ENCODE data around the gene CACNG8. TPM values are rescaled to one million over a fixed set of nuclear protein-coding genes. Genes with fewer than 3 reads are reported as not detected.

CACNG8 gene
- total RNA-seq, 1 experiment from 2014 or later = 17.7 TPM

DNA sequence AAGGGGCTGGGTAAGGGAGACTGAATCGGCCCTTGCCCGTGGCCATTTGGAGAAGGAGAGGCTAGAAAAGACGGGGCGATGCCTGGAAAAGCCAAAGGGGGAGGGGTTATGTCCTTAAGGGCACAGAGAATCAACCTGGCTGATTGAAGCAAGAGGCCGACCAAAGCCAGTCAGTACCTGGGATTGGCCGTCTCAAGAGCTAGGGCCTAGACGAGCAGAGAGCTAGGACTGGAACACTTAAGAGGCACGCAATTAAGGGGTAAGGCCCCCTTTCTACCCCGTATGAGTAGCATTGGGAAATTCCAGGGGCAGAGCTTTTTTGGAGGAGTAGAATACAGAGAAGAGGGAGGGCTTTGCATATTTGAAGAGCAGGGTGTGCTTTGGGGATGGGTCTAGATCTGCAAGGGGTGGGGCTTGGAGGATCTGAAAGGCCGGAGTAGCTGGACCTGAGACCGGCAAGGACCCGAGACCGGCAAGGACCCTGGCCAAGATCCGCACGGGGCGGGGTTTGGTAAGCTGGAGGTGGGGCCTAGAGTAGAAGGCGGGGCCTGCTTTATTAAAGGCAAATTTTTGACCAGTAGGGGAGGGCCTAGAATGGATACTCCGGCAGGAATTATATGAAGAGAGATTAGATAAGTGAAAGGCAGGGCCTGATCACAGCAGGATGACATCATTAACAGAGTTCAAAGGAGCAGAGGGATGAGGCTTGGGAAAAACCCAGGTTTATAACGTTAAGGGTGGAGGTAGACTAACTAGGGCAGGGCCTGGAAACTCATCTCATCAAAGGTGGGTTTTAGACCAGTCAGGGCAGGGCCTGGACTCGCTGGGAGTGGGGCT is 18.0 kb downstream of the CACNG8 start:
- H3K27ac ChIP-seq (ENCODE audit: low read length) = peak overlapping the region; percentile 90

DNA sequence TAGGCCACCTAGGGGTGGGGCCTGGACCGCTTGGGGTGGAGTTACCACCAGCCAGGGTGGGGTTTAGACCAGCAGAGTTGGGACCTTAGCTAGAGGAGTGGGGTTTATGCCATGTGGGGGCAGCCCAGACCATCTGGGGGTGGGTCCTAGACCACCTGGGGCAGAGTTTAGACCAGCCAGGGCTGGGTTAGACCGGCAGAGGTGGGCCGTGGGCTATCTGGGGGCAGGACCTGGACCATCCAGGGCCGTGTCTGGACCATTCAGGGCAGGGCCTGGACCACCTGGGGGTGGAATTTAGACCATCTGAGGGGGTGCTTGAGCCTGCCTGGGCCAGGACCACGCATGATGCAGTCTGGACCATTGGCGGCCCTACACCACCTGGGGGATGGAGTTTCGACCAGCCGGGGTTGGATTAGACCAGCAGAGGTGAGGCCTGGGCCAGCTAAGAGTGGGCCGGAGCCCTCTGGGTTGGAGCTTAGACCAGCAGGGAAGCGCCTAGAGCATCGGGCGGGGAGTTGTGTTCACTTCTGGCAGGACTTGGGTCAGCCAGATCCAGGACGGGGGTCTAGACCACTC is 18.7 kb downstream of the CACNG8 start:
- CTCF ChIA-PET = interaction anchor here (0.5 to 2.4 kb wide), 3 partner anchors 43 to 158 kb away, joined by 5 to 14 read pairs (median 6); no protein-coding TSS in a partner anchor
- DNase-seq (ENCODE audit: low read depth, low spot score) (no peak), ATAC-seq (peak; percentile 57)
- Histone ChIP-seq H3K27me3 (ENCODE audit: control insufficient read depth, insufficient read depth, low read length) (no peaks in the 10 kb centered on the region), H3K4me3 (ENCODE audit: low read depth in 2 of 2, low read length in 2 of 2) (peak overlapping the region; percentile 54 to 79), H3K4me1 (ENCODE audit: control insufficient read depth, insufficient read depth, low read length) (peaks cover 25% of the 10 kb centered on the region), H3K36me3 (ENCODE audit: control insufficient read depth, insufficient read depth, low read length) (no peaks in the 10 kb centered on the region), H3K9me3 (ENCODE audit: control insufficient read depth, insufficient read depth, low read depth, low read length) (no peaks in the 10 kb centered on the region), H3K27ac (ENCODE audit: low read length) (peak overlapping the region; percentile 90)
- no TSS peak for BruUV-seq (replicated peaks)
- in situ Hi-C loops (cut with HindIII; ENCODE audit: low pct_unique_long_range_greater_than_20kb, low sequenced_read_pairs) = no loop called here
- peak; percentile 27; the same call in 1 of the 2 replicates for TF ChIP-seq POLR2AphosphoS5 (IDR thresholded peaks at IDR 0.05; ENCODE audit: low read depth, low read length)
- TF ChIP-seq, protein P1, sequence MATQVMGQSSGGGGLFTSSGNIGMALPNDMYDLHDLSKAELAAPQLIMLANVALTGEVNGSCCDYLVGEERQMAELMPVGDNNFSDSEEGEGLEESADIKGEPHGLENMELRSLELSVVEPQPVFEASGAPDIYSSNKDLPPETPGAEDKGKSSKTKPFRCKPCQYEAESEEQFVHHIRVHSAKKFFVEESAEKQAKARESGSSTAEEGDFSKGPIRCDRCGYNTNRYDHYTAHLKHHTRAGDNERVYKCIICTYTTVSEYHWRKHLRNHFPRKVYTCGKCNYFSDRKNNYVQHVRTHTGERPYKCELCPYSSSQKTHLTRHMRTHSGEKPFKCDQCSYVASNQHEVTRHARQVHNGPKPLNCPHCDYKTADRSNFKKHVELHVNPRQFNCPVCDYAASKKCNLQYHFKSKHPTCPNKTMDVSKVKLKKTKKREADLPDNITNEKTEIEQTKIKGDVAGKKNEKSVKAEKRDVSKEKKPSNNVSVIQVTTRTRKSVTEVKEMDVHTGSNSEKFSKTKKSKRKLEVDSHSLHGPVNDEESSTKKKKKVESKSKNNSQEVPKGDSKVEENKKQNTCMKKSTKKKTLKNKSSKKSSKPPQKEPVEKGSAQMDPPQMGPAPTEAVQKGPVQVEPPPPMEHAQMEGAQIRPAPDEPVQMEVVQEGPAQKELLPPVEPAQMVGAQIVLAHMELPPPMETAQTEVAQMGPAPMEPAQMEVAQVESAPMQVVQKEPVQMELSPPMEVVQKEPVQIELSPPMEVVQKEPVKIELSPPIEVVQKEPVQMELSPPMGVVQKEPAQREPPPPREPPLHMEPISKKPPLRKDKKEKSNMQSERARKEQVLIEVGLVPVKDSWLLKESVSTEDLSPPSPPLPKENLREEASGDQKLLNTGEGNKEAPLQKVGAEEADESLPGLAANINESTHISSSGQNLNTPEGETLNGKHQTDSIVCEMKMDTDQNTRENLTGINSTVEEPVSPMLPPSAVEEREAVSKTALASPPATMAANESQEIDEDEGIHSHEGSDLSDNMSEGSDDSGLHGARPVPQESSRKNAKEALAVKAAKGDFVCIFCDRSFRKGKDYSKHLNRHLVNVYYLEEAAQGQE (IDR thresholded peaks at IDR 0.05; ENCODE audit: insufficient read depth in 1 of 2, low read depth in 2 of 2, low read length in 1 of 2) = no peak; a peak in 1 of 4 replicates
- TF ChIP-seq SIN3A (IDR thresholded peaks at IDR 0.05; ENCODE audit: borderline replicate concordance, insufficient read depth, low read depth, low read length) = 0 out of 2 replicates have a peak, but pooled peaks have one; percentile 33
- TF ChIP-seq TCF7L2 (IDR thresholded peaks at IDR 0.05; ENCODE audit: low read depth, low read length) = no peak
- TF ChIP-seq, protein P2, sequence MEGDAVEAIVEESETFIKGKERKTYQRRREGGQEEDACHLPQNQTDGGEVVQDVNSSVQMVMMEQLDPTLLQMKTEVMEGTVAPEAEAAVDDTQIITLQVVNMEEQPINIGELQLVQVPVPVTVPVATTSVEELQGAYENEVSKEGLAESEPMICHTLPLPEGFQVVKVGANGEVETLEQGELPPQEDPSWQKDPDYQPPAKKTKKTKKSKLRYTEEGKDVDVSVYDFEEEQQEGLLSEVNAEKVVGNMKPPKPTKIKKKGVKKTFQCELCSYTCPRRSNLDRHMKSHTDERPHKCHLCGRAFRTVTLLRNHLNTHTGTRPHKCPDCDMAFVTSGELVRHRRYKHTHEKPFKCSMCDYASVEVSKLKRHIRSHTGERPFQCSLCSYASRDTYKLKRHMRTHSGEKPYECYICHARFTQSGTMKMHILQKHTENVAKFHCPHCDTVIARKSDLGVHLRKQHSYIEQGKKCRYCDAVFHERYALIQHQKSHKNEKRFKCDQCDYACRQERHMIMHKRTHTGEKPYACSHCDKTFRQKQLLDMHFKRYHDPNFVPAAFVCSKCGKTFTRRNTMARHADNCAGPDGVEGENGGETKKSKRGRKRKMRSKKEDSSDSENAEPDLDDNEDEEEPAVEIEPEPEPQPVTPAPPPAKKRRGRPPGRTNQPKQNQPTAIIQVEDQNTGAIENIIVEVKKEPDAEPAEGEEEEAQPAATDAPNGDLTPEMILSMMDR (IDR thresholded peaks at IDR 0.05) = no peak
- intact Hi-C loops (cut with micrococcal nuclease; ENCODE audit: unreplicated experiment) = loop anchor here (10.0 kb wide), 1 partner anchor 137 kb away; no protein-coding TSS in a partner anchor
- POLR2A ChIA-PET = interaction anchor here (0.6 to 1.3 kb wide), 5 partner anchors 22 to 113 kb away, joined by 3 to 6 read pairs (median 3); no protein-coding TSS in a partner anchor

More for the DNA sequence above, 18.0 kb downstream of the CACNG8 start:
- H3K36me3 ChIP-seq (ENCODE audit: control insufficient read depth, insufficient read depth, low read length) = no peaks in the 10 kb centered on the region
- H3K4me1 ChIP-seq (ENCODE audit: control insufficient read depth, insufficient read depth, low read length) = peaks cover 25% of the 10 kb centered on the region
- POLR2A ChIA-PET = interaction anchor here (0.6 to 1.3 kb wide), 11 partner anchors 19 to 117 kb away, joined by 3 to 17 read pairs (median 4); partner anchors contain the start of gene MYADM
- peak overlapping the region; percentile 54 to 79 for H3K4me3 ChIP-seq (ENCODE audit: low read depth in 2 of 2, low read length in 2 of 2)
- intact Hi-C loops (cut with micrococcal nuclease; ENCODE audit: unreplicated experiment) (loop anchor here (10.0 kb wide), 1 partner anchor 136 kb away; no protein-coding TSS in a partner anchor), in situ Hi-C loops (cut with HindIII; ENCODE audit: low pct_unique_long_range_greater_than_20kb, low sequenced_read_pairs) (no loop called here)
- ATAC-seq (peak; percentile 55), DNase-seq (ENCODE audit: low read depth, low spot score) (peak; percentile 95)
- H3K9me3 ChIP-seq (ENCODE audit: control insufficient read depth, insufficient read depth, low read depth, low read length) = no peaks in the 10 kb centered on the region
- TF ChIP-seq, protein P2 (IDR thresholded peaks at IDR 0.05) = no peak
- TF ChIP-seq POLR2AphosphoS5 (IDR thresholded peaks at IDR 0.05; ENCODE audit: low read depth, low read length) (peak; percentile 59), TCF7L2 (IDR thresholded peaks at IDR 0.05; ENCODE audit: low read depth, low read length) (peak; percentile 90), SIN3A (IDR thresholded peaks at IDR 0.05; ENCODE audit: borderline replicate concordance, insufficient read depth, low read depth, low read length) (no peak)
- TF ChIP-seq, protein P1 (IDR thresholded peaks at IDR 0.05; ENCODE audit: insufficient read depth in 1 of 2, low read depth in 2 of 2, low read length in 1 of 2) = no peak; a peak in 1 of 4 replicates
- no TSS peak for BruUV-seq (replicated peaks)
- CTCF ChIA-PET = interaction anchor here (0.5 to 2.4 kb wide), 7 partner anchors 8 to 210 kb away, joined by 3 to 14 read pairs (median 5); no protein-coding TSS in a partner anchor
- no peaks in the 10 kb centered on the region for H3K27me3 ChIP-seq (ENCODE audit: control insufficient read depth, insufficient read depth, low read length)

Measured in Panc1 (cell line).